OCI-M2 (cell line): ENCODE data around the gene OR10A7.
A peak's percentile ranks its signal among the peaks of the same experiment; 100 is the strongest.
"Not testable (repeated sequence)": the region's sequence is repeated elsewhere in the genome, so short reads cannot be mapped to it uniquely, and the experiment has no call there.

Experiments
- DNase-seq: peaks from one replicate; lab custom pipeline; 2025; ENCODE audit not compliant: unreplicated experiment; lab: John Stamatoyannopoulos, UW

The OR10A7 gene, protein sequence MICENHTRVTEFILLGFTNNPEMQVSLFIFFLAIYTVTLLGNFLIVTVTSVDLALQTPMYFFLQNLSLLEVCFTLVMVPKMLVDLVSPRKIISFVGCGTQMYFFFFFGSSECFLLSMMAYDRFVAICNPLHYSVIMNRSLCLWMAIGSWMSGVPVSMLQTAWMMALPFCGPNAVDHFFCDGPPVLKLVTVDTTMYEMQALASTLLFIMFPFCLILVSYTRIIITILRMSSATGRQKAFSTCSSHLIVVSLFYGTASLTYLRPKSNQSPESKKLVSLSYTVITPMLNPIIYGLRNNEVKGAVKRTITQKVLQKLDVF

DNA sequence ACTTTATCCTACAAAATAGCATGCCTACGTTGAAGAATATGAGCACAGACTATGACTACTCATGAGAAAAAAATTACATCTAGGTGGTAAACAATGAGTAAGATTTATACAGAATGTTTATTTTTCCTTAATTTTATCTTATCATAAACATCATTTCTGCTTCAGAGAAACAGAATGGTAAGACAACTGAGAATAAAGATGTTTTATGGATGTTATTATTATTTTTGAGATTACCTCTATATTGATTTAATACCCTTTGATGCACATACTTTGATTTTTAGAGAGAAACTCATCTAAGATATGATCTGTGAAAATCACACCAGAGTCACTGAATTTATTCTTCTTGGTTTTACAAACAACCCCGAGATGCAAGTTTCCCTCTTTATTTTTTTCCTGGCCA lies at the start of gene OR10A7:
OR10A7 (plus strand) TSS at position 301 of the 400 bp plus-strand sequence; CDS start at position 301, 0 bp downstream.
- DNase-seq, result no peak

DNA sequence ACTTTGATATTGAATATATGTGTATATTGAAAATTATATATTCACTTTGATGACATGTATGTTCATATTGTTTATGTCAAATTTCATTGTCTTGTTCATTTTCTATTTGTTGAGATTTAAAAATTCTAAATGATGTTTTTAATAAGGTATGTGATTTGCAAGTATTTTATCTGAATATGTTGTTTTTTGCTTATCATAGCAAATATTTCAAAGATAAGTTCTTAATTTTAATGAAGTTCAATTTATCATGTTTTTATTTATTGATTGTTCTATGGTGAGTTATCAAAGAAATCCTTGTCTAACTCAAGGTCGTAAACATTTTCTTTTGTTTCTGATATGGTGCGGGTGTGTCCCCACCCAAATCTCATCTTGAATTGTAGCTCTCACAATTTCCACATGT lies 49.4 kb upstream of the OR10A7 start:
- no peak for DNase-seq

DNA sequence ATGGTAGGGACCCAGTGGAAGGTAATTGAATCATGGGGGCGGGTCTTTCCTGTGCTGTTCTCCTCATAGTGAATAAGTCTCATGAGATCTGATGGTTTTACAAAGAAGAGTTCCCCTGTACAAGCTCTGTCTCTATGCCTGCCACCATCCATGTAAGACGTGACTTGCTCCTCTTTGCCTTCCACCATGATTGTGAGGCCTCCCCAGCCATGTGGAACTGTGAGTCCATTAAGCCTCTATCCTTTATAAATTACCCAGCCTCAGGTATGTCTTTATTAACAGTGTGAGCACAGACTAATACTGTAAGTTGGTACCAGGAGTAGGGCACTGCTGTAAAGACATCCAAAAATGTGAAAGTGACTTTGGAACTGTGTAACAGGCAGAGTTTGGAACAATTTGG lies 49.0 kb upstream of the OR10A7 start:
- DNase-seq, result not testable (repeated sequence)

DNA sequence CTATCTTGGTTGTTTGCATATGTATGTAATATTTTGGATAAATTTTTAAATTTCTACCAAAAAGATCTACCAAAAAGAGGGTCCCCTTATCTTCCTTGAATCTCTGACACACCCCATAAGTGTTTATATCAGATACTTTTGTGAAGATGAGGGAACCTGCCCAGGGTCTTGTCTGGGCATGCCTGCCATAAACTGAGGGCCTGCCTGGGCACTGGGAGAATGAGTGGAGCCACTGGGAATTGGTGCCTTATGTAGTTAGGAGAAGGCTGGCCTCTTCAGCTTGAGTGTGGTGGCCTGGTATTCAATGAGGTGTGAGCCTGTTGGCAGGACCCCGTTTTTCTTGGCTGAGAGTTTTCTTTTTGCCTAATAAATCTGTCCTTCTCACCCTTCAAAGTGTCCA lies 48.1 kb upstream of the OR10A7 start:
- DNase-seq, result no peak

DNA sequence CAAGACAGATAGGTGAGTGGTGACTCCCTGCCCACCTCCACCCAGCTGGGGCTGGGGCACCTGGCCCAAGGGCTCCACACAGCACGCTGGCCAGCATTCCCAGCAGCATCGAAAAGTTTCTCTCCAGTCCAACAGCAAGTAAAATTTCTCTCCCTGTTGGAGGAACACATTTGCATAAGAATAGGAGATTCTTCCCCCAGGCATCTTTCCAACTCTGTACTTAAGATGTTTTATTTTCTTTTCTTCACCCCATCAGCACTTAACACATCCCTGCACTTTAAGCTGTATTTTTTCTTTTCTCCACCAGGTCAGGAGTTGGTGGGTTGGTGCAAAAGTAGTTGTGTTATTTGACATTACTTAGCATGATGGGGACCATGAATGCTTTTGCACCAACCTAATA lies 47.4 kb upstream of the OR10A7 start:
- DNase-seq, result no peak

DNA sequence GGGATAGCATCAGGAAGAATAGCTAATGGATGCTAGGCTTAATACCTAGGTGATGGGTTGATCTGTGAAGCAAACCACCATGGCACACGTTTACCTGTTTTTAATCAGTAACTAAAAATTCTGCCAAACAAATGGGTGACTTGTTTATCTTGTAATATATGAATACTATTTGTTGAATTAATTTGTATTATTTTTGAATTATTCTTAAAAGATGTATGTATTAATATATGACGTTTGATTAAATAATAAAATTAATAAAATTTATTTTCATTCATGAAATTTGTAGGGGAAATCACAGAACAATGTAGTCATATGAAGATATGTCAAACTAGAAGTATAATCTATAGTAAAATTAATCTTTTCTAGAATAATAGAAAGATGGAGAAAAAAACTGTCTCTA lies 32.3 kb upstream of the OR10A7 start:
- no peak for DNase-seq

DNA sequence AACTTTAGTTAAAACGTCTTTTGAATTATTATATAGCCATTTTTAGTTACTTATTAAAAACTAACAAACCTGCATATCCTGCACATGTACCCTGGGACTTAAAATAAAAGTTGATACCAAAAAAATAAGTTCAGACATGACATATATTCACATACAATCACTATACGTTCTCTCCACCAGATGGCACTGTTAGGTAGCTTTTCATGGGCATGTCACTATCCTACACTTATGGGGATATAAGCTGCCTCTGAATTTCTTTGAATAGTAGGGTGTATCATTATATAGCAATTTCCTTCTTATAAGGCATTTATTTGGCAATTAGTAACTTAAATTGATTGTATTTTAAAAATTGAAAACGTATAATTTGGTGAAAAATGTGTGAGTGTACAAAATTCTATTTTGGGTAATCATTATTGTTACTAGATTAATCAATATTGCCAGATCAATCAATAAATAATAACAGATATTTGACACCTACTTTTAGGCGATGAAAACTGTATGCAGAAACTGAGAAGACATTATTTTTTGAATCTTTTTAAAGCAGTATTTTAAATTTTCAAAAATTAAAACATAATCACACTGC lies 31.8 kb upstream of the OR10A7 start:
- DNase-seq, result peak; percentile 18

DNA sequence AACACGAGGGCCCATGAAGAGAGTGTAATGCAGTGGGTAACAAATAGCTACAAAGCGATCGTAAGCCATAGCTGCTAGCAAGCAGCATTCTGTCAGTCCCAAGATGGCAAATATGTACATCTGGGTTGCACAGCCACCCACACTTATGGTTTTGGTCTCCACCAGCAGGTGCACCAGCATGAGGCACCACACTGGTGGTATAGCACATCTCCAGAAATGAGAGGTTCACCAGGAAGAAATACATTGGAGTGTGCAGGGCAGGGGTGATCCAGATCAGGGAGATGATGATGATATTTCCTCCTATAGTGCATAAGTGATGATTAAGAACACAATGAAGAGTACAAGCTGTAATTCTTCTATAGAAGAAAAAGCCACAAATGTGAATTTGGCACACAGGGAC lies 26.4 kb upstream of the OR10A7 start:
- no peak for DNase-seq

DNA sequence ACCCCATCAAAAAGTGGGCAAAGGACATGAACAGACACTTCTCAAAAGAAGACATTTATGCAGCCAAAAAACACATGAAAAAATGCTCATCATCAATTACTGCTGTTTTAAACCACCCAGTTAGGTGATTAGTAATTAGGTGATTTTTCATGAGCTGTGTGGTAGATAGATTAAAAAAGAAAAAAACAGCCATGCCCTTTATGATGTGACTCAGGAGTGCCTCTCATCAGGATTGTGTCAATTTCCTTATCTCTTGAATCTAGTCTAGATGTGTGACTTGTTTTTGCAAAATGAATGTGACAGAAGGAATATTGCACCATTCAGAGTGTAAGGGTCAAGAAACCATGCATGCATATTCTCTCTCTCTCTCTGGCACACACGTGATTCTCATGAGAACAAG lies 5.7 kb downstream of the OR10A7 start:
- DNase-seq, result no peak

DNA sequence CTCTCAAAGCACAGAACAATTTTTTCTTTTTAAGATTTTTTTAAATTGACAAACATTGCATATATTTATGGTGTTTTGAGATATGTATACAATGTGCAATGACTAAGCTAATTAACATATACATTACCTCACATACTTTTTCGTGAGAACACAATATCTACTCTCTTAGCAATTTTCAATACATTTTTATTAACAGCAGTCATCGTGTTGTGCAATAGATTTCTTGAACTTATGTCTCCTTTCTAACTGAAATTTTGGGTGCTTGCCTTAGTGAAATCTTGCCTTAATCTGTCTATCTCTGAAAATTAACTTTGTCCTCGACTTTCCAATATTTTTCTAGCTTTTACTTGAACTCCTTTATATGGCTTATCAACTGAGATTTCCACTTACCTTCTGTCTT lies 6.8 kb downstream of the OR10A7 start:
- DNase-seq, result no peak

DNA sequence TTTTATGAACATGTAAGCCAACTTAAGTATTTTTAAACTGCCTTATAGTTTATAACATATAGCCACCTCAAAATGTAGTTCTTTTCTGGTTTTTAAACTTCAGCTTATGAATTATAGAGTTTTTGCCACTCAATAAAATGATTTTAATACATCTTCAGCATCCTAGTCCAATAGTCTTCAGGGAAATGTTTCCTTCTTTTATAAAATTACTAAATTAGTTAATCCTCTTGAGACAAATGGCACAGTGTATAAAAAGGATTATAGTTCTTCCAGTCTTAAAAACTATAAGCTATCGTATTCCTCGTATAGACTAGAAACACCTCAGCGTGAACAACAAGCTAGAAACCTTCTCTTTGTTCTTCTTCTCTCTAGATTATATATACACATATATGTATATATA lies 23.5 kb downstream of the OR10A7 start, which contains the start of gene OR6C74:
OR6C74 (plus strand) TSS at position 301 of the 400 bp plus-strand sequence. CDS start 2,679 bp downstream, outside the sequence.
- DNase-seq, result no peak

DNA sequence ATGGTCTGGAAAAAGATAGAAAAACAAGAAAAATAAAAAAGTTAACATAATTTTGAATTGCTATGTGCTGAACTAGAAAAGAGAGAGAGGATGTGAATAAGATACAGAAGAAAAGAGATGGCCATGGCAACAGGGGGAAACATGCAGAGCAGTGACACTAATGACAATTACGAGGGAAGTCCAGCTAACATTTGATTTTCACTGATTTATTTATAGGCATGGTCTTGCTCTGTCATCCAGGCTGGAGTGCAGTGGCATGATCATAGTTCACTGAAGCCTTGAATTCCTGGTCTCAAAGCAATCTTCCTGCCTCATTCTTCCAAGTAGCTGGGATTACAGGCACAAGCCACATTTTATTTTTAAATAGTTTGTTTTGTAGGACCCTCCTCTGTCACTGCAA lies 25.3 kb downstream of the OR10A7 start:
- no peak for DNase-seq

DNA sequence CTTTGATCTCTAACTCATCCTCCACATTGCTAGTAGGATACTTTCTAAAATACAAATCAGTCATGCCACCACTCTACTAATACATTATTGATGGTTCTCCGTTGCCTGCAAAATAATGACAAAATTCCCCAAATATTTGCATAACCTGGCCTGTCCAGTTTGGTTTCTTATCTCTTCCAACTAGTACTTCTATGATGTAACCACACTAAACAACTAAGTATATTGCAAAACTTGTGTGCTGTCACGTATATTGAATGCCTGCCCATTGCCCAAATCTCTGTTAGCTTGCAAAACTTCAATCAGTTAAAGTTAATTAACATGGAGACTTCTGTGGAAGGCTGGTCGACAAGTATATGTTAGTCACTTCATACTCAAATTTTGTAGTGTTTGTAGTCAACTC lies 30.1 kb downstream of the OR10A7 start:
- DNase-seq, result no peak

DNA sequence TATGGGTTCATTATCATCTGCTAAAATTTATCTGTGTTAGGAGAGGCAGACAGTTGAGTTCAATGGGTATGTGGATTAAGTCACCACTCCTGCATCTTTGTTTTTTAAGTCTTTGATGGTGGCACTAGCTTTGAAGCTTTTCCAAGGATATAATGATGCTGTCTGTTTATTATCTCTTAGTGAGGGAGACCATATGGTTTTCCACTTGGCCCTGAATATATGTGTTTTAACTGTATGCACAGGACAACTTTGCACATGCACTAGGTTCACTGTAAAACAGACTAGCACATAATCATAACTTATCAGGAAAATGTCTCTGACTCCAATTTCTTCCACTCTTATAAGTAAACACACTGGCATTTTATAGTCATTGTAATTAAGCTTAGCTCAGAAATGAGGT lies 32.5 kb downstream of the OR10A7 start:
- DNase-seq, result no peak

DNA sequence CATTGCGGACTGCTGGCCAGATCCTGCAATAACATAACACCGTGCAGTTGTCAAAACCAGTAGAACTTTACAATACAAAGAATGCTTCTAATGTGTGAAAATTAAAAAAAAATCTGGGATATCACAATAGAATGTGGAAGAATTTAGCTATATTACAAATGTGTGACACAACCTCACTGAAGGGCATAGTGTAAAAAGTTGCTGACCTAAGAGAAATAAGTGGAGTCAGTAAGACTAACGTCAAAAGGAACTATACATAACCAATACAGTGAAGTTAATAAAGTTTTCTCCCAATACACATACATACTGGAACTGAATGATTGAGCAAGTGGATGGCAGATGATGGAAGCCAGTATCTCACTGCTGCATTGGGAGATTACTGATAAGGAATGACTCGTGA lies 36.0 kb downstream of the OR10A7 start:
- no peak for DNase-seq

DNA sequence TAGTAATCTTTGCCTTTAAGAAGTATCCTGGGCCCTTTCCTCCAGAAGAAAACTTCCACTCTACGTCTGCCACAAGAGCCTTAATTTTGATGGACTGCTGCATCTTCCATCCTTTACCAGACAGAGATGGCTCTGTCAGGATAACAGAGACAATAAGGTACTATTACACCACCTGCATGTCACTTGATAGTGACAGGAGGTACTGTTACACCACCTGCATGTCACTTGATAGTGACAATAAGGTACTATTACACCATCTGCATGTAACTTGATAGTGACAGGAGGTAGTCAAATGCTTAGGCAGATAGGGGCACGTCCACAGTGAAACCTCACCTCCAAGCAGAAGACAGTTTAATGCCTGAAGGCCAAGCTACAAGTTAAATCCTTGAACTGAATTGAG lies 37.5 kb downstream of the OR10A7 start:
- DNase-seq, result no peak
